ENCODE data around the gene YPEL5. TPM values are rescaled to one million over a fixed set of nuclear protein-coding genes. Genes with fewer than 3 reads are reported as not detected.
A peak's percentile ranks its signal among the peaks of the same experiment; 100 is the strongest.

The YPEL5 gene
- polyA plus RNA-seq, 1 of the 3 experiments (the other 2 are of a cell fraction) = 60.5 TPM

DNA sequence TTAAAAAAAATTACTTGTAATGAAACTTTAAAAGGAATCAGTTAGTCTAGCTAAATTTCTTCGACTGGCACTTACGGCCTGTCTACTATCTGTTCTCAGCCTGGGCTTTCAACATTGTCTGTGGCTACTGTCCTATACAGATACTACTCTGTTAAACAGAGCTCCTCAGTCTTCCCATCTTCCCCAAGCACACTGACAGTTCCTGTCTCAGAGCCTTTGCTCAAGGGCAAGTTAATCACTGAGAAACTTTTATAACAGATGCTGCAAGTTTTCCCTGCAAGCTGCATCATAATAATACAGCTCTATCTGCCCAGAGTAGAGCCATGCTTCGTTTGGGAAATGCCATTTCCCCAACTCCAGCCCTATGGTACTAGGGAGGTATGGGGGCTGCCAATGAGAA is 11.3 kb upstream of the YPEL5 start:
- Histone ChIP-seq H3K79me2 (ENCODE audit: insufficient read depth) (no peaks in the 10 kb centered on the region), H3K4me3 (ENCODE audit: low read depth in 2 of 2, low read length in 1 of 2) (no peak overlapping the region), H3K27ac (ENCODE audit: low read depth in 2 of 2, low read length in 1 of 2) (no peak overlapping the region), H3K36me3 (replicated peaks in 1 of 2; ENCODE audit: control insufficient read depth in 1 of 2, insufficient read depth in 2 of 2, low read length in 1 of 2) (no peaks in the 10 kb centered on the region), H2AFZ (ENCODE audit: low read depth) (no peak overlapping the region), H3K4me2 (no peak overlapping the region), H3K9ac (no peak overlapping the region), H4K20me1 (ENCODE audit: insufficient read depth) (no peaks in the 10 kb centered on the region), H3K27me3 (ENCODE audit: insufficient read depth) (no peaks in the 10 kb centered on the region), H3K9me2 (no peaks in the 10 kb centered on the region), H3F3A (replicated peaks; ENCODE audit: insufficient read depth) (no peaks in the 10 kb centered on the region), H3K9me3 (no peaks in the 10 kb centered on the region), H3K4me1 (ENCODE audit: control insufficient read depth in 1 of 2, insufficient read depth in 2 of 2, low read depth in 1 of 2, low read length in 1 of 2) (no peaks in the 10 kb centered on the region)
- TF ChIP-seq NRF1 (IDR thresholded peaks at IDR 0.05; ENCODE audit: low read depth, low read length) = no peak
- no peak for TF ChIP-seq ELF1 (IDR thresholded peaks at IDR 0.05)
- no peak for TF ChIP-seq GATA2 (CRISPR knock-in tag; IDR thresholded peaks at IDR 0.05)
- TF ChIP-seq FOSL2 (IDR thresholded peaks at IDR 0.05; ENCODE audit: borderline replicate concordance, low read depth) = no peak
- TF ChIP-seq, protein P1, sequence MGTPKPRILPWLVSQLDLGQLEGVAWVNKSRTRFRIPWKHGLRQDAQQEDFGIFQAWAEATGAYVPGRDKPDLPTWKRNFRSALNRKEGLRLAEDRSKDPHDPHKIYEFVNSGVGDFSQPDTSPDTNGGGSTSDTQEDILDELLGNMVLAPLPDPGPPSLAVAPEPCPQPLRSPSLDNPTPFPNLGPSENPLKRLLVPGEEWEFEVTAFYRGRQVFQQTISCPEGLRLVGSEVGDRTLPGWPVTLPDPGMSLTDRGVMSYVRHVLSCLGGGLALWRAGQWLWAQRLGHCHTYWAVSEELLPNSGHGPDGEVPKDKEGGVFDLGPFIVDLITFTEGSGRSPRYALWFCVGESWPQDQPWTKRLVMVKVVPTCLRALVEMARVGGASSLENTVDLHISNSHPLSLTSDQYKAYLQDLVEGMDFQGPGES (IDR thresholded peaks at IDR 0.05; ENCODE audit: low read depth, low read length) = no peak
- CTCF ChIA-PET = interaction anchor here (0.6 to 2.4 kb wide), 8 partner anchors 13 to 63 kb away, joined by 3 to 11 read pairs (median 6); no protein-coding TSS in a partner anchor
- POLR2A ChIA-PET = no interaction called here
- DNase-seq = no peak
- 48% methylated on average over 3 of the region's 3 CpGs for WGBS (ENCODE audit: low lambda C conversion rate)

DNA sequence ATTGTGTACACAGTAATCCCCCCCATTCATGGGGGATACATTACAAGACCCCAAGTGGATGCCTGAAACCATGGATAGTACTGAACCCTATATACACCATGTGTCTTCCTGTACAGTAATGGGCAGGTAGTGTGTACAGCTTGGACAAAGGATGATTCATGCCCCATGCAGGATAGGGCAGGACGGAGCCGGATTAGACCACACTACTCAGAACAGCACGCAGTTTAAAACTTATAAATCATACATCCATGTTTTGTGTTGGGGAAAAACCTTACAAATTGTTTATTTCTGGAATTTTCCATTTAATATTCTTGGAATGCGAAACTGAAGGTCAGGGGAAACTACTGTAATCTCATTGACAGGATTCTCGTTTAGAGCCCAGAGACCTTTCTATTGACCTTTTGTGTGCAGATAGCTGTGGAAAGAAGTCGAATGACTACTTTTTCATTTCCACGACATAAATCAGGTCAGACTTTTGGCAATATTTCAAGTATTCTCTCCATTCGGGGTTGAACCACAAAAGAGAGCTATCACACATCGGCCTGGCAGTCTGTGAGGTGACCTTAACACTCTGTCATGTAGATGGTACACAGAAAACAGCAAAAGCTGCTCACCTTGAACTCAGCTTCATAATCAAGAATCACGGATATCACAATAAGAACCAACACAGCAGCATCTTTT is 9.9 kb upstream of the YPEL5 start:
- no peaks in the 10 kb centered on the region for H3K27me3 ChIP-seq (ENCODE audit: insufficient read depth)
- TF ChIP-seq CHD2 (IDR thresholded peaks at IDR 0.05; ENCODE audit: low read length, partially characterized antibody) (no peak), NFIC (IDR thresholded peaks at IDR 0.05; ENCODE audit: borderline replicate concordance) (peak; percentile 31; the same call in 1 of the 2 replicates), FOSL2 (IDR thresholded peaks at IDR 0.05; ENCODE audit: borderline replicate concordance, low read depth) (0 out of 2 replicates have a peak, but pooled peaks have one; percentile 17), EZH2phosphoT487 (IDR thresholded peaks at IDR 0.05; ENCODE audit: borderline replicate concordance, low read depth) (no peak)
- TF ChIP-seq, protein P2, sequence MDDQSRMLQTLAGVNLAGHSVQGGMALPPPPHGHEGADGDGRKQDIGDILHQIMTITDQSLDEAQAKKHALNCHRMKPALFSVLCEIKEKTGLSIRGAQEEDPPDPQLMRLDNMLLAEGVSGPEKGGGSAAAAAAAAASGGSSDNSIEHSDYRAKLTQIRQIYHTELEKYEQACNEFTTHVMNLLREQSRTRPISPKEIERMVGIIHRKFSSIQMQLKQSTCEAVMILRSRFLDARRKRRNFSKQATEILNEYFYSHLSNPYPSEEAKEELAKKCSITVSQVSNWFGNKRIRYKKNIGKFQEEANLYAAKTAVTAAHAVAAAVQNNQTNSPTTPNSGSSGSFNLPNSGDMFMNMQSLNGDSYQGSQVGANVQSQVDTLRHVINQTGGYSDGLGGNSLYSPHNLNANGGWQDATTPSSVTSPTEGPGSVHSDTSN (IDR thresholded peaks at IDR 0.05) = peak; percentile 48; the same call in 1 of the 2 replicates
- TF ChIP-seq, protein P3, sequence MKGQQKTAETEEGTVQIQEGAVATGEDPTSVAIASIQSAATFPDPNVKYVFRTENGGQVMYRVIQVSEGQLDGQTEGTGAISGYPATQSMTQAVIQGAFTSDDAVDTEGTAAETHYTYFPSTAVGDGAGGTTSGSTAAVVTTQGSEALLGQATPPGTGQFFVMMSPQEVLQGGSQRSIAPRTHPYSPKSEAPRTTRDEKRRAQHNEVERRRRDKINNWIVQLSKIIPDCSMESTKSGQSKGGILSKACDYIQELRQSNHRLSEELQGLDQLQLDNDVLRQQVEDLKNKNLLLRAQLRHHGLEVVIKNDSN (IDR thresholded peaks at IDR 0.05; ENCODE audit: borderline replicate concordance, low read depth) = no peak
- no peaks in the 10 kb centered on the region for H3K79me2 ChIP-seq (ENCODE audit: insufficient read depth)
- H3K27ac ChIP-seq (ENCODE audit: low read depth in 2 of 2, low read length in 1 of 2) = no peak overlapping the region
- H3K36me3 ChIP-seq (replicated peaks in 1 of 2; ENCODE audit: control insufficient read depth in 1 of 2, insufficient read depth in 2 of 2, low read length in 1 of 2) = no peaks in the 10 kb centered on the region
- H3K4me2 ChIP-seq = no peak overlapping the region
- ChIA-PET POLR2A (no interaction called here), CTCF (interaction anchor here (0.6 to 2.4 kb wide), 5 partner anchors 11 to 1508 kb away, joined by 3 to 11 read pairs (median 4); no protein-coding TSS in a partner anchor)
- H3K4me3 ChIP-seq (ENCODE audit: low read depth in 2 of 2, low read length in 1 of 2) = no peak overlapping the region
- H3K9me3 ChIP-seq = no peaks in the 10 kb centered on the region
- H3F3A ChIP-seq (replicated peaks; ENCODE audit: insufficient read depth) = no peaks in the 10 kb centered on the region
- H3K4me1 ChIP-seq (ENCODE audit: control insufficient read depth in 1 of 2, insufficient read depth in 2 of 2, low read depth in 1 of 2, low read length in 1 of 2) = no peaks in the 10 kb centered on the region
- H3K9ac ChIP-seq = no peak overlapping the region
- no peaks in the 10 kb centered on the region for H3K9me2 ChIP-seq
- H2AFZ ChIP-seq (ENCODE audit: low read depth) = peak overlapping the region; percentile 21; the same call in 1 of the 2 replicates
- H4K20me1 ChIP-seq (ENCODE audit: insufficient read depth) = no peaks in the 10 kb centered on the region
- no peak for DNase-seq
- 62% methylated on average over 10 of the region's 10 CpGs for WGBS (ENCODE audit: low lambda C conversion rate)

Measured in SK-N-SH (cell line).